ENCODE measurements around the gene COL4A1.

DNA sequence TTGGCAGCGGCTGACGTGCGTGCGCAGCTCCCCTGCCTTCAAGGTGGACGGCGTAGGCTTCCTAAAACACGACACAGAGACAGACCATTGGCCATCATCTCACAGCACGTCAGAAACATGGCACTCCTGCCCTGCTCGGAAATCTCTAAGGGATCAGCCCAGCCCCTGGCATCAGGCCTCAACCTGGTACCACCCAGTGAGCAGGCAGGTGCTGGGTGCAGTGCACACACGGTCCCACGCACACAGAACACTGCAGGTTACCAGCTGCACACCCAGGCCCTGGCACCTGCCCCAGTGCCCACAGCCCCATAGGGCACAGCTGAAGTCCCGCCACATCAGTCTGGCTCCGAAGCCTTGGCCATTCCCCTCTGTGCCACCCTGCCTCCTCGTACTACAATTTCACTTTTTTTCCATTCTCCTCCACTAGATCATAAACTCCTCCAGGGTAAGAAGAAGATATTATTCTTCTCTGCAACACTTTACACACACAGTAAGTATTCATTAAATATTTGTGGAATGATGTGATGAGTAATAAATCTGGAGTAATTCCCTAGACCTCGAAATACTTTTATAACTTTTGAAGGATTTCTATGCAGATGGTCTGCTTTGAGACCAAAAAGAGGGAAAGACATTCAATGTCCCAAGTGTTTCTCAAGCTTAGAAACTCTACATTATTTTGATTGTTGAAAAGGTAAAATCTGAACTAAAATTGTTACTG, 156.4 kb downstream of the COL4A1 start:
- TF ChIP-seq, protein P1, sequence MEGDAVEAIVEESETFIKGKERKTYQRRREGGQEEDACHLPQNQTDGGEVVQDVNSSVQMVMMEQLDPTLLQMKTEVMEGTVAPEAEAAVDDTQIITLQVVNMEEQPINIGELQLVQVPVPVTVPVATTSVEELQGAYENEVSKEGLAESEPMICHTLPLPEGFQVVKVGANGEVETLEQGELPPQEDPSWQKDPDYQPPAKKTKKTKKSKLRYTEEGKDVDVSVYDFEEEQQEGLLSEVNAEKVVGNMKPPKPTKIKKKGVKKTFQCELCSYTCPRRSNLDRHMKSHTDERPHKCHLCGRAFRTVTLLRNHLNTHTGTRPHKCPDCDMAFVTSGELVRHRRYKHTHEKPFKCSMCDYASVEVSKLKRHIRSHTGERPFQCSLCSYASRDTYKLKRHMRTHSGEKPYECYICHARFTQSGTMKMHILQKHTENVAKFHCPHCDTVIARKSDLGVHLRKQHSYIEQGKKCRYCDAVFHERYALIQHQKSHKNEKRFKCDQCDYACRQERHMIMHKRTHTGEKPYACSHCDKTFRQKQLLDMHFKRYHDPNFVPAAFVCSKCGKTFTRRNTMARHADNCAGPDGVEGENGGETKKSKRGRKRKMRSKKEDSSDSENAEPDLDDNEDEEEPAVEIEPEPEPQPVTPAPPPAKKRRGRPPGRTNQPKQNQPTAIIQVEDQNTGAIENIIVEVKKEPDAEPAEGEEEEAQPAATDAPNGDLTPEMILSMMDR (IDR thresholded peaks at IDR 0.05), result no peak
- TF ChIP-seq POLR2AphosphoS5 (IDR thresholded peaks at IDR 0.05; ENCODE audit: insufficient read depth in 1 of 2, low read depth in 1 of 2), result no peak
- no peak for TF ChIP-seq POLR2A (IDR thresholded peaks at IDR 0.05)

Data from vagina (tissue), 2 donors.